Measurements from ENCODE around the gene PRPF40A.

The PRPF40A gene

GRCh38 chr2:152716805-152717227, 445 bp downstream of the PRPF40A start:
- no peak for DNase-seq

GRCh38 chr2:152715854-152716428, 1.3 kb downstream of the PRPF40A start:
- DNase-seq: no peak

DNA sequence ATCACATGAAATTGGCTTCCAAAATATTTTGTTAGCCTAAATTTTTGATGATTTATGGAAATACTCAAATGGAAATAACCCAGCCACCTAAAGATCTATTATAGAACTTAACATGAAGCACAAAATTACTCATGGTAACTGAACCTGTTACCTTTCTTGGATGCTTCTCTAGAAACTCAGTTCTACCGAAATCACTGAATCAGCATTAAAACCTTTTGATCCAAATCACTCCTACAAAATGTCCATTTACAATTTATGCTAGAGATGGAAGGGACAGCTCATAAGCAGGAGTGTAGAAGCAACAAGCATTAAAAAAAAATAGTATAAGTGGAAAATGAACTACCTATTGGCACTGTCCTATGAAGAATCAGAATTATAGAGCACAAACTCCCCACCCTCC, 2.1 kb downstream of the PRPF40A start:
- no peak for DNase-seq

DNA sequence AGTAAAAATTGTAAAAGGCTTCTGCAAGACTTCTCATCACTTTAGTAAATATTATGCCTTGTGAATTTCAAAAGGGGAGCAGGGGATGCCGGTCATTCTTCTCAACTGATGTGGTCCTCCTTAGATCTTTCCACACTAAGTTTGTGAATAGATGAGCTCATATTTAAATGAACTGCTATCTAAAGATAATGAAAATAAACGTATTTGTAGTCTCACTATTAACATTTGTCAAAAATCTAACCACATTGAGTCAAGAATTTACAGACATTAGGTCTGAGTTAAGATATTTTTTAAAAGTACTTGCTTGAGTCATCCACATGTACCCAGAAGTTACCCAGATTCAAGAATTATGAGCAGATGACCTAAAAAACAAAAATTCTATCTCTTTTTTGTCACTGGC, 6.5 kb downstream of the PRPF40A start:
- DNase-seq: no peak

DNA sequence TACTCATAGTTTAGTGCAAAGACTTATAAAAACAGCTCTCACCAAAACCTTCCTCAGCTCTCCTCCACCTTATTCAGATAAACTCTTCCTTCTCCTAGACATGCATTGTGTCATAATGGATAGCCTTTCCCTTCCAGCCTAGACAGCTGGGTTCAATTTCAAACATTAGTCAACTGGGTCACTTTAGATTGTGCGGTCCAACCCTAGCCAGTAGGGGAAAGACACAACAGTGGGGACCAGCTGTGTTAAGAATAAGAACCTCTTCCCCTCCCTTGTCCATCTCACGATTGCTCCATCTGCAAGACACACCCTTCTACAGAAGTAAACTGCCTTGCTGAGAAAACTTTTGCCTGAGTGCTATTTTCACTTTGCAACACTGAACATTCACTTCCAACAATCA, 8.5 kb downstream of the PRPF40A start:
- DNase-seq: no peak

GRCh38 chr2:152706477-152707021, 10.7 kb downstream of the PRPF40A start:
- DNase-seq: no peak

- no peak for DNase-seq
Observed at GRCh38 chr2:152701198-152701597, 16.1 kb downstream of the PRPF40A start.

DNA sequence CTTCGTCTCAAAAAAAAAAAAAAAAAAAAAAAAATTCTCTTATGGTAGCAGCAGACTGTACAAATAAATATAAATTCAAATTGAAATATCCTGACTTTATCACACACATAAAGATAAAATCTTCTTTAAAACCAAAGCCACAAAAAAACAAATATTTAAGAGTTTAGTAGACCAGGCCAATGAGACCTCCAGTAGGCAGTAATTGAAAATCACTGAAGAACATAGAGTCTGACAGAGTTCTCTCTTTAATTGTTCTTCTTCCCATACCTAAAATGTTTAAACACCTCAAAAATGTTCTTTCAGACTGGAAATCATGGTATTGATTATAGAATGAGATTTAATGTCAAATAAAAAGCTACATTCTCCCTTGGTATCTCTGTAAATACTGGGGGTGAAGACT, 20.8 kb downstream of the PRPF40A start:
- no peak for DNase-seq

DNA sequence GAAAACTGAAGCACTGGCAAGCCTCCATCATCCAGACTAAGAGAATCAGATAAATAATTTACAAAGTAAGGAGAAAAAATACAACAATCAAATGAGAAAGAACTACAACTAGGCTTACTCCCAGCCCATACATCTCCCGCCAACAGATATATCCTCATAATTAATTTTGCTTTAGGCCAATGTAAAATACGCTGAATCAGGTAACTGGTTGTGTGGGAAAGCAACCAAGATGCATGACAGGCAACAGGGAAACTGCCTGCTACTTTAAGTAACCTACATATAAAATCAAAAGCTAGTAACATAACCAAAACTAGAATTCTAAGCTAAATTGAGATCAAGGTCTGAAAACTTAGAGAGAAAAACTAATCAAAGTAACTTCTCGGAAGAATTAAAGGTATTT, 21.5 kb downstream of the PRPF40A start:
- no peak for DNase-seq

- no peak for DNase-seq
Observed at GRCh38 chr2:152694161-152694661, 23.1 kb downstream of the PRPF40A start.

DNA sequence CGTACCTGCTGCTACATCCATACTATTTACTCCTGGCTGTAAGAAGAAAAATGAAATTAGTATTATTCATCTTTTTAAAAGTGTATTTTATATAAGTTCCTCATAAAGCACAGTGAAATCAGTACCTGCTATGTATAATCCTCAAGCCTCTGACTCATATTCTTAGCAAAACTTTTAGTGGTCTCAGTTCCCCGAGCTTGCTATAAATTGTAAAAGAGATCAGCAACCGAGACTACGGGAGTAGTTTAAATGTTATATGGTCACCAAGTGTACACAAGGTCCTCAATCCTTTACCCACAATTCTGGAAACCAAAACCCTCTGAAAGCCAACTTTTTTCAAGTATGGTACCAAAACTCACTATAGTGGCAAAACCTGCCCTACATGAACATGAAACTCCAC, 24.2 kb downstream of the PRPF40A start:
- no peak for DNase-seq

DNA sequence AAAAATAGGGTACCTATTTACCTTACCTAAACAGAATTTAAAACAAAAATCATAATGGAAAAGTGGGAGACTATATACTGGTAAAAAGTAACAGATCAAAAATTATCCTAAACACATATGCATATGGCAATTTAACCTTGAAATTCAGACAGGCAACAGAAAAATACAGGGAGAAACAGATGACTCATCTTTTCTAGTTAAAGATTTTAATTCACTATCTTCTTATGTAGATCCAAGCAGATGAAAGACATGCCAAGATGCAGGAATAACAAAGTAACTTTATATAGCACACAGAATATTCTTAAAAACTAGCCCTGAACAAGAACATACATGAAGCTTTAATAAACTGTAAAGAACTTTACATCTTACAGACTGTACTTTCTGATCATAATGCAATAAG, 30.9 kb downstream of the PRPF40A start:
- DNase-seq: no peak

DNA sequence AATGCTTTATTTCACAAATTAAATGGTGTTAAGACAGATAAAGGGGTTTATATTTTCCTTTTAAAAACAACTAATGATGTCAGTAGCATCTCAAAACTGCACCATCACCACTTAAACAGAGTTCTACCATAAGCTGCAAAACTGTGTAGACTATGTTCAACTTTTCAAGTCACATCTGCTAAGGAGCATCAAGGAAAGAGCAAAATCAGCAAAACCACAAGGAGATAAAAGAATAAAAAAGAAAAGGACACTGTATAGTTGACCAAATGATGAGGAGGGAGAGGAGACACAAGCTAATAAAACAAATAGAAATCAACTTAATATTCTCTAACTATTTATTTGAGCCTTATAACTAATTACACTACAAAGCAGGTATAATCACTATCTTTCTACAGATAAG, 33.9 kb downstream of the PRPF40A start:
- DNase-seq: no peak

- DNase-seq: no peak
Observed at GRCh38 chr2:152682663-152683062, 34.6 kb downstream of the PRPF40A start.

DNA sequence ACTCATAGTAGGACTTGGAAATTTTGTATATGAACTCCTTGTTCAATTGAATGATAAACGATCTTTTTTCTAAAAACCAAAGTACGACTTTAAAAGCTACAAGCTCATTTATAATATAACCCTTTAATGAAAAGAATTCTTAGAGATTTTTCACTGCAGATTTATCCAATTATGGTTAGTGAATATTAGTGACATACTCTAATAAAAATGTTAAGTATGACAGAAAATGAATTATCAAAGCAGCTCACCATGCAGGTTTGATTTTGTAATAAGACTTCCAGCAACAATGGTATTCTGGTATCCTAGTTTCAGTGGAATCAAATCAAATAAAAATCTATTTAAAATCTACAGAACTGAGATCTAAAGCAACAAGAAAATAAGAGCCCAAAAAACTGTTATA, 38.5 kb downstream of the PRPF40A start:
- DNase-seq: no peak

- DNase-seq: no peak
Observed at GRCh38 chr2:152676461-152676860, 40.8 kb downstream of the PRPF40A start.

DNA sequence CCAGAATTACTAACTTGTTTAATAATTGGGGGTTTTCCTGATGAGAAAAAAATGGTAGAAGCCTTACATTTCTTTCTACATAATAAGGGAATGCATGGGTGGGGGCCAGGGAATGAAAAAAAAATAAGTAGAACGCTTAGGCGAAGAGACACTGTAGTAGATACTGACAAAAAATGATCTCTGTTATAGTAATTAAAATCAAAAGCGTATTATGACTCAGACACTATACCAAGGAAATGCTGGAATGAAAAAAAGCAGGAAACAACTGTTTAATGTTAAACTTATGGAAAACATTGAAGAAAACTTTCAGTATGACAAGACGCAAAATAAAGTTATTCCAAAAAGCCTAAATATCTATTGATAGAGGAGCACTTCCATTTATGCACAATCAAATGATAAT, 42.9 kb downstream of the PRPF40A start:
- DNase-seq: no peak

GRCh38 chr2:152664725-152665124, 52.5 kb downstream of the PRPF40A start:
- DNase-seq: no peak

DNA sequence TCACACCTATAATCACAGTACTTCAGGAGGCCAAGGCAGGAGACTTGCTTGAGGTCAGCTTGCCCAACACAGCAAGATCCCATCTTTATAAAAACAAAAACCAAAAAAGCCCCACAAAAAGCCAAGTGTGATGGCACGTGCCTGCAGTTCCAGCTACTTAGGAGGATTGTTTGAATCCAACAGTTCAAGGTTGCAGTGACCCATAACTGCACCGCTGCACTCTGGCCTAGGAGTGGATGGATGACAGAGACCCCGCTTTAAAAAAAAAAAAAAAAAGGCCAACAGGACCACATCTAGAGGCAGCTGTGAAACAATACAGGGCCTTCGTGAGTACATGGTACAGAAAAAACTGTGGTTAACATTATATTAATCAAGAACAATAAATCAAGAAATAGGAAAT, 56.2 kb downstream of the PRPF40A start:
- DNase-seq: no peak

DNA sequence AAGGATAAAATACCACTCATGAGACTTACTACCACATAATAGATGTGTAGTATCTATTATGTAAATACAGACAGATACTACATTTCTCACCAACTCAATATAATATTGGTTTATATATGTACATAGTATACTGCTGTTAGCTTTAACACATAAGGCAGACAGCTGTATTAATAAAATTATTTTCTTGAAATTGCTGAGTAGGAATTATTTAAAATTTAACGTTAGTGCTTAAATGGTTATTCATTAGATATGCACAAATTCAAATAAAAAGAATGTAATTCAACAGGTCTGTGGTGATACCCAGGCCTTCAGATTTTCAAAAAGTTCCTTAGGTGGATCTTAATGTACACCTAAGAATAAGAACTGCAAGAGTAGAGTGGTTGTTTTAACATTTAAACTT, 59.0 kb downstream of the PRPF40A start:
- DNase-seq: no peak

DNA sequence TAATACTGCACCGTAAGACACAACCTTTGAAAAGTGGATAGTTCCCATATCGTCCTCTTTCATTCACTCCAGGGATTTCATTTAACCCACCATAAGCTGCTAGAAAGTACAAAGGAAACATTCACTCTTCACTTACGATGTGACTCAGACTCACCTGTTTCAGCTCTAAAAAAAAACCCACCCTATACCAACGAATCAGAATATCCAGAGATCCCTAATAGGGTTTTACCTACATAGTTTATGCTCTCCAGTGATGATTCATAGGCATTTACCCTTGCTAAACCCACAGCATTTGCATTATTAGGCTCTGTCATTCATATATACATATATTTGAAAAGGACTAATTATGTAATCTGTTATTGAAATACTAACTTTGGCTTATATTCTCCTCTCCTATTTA, 60.2 kb downstream of the PRPF40A start:
- no peak for DNase-seq

- DNase-seq: no peak
Observed at GRCh38 chr2:152655880-152656279, 61.4 kb downstream of the PRPF40A start.

DNA sequence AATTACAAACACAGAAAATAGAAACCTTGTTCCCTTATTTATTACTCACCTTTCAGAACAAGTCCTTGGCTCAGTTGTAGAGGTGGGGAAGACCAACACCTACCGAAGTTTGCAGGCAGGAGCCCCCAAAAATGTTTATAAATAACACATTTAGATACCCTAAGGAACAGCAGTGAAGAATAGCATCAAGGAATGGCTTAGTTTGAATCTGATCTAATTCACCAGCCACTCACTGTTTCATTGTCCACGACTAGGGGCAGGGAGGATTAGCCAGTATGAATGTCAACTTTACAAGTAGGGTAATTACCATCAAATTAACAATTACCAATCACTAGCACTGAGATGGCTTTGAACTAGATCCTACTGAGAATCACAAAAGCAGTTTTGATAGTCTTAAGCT, 65.4 kb downstream of the PRPF40A start:
- DNase-seq: no peak

GRCh38 chr2:152650768-152651371, 66.4 kb downstream of the PRPF40A start:
- DNase-seq: no peak

DNA sequence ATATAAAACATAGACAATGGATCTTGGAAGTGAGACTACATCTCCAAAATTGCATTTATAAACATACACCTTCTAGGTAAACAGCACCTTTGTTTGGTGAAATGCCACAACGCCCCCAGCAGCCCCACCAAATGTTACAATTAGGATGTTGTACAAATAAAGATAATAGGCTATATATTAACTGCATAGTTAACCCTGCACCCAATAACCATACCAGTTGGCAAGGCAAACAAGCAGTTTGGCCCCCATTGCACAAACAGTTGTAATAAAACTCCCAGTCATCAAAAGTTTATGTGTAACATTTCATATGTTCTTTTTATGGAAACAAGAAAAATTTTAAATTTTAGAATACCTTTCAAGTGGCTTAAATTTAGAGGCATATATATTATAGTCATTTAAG, 67.3 kb downstream of the PRPF40A start:
- no peak for DNase-seq
